Measurements from ENCODE around the gene ADAMTS2. TPM values are rescaled to one million over a fixed set of nuclear protein-coding genes. Genes with fewer than 3 reads are reported as not detected.

ADAMTS2 gene
- polyA plus RNA-seq, 6 donors from 2014 or later = not detected

DNA sequence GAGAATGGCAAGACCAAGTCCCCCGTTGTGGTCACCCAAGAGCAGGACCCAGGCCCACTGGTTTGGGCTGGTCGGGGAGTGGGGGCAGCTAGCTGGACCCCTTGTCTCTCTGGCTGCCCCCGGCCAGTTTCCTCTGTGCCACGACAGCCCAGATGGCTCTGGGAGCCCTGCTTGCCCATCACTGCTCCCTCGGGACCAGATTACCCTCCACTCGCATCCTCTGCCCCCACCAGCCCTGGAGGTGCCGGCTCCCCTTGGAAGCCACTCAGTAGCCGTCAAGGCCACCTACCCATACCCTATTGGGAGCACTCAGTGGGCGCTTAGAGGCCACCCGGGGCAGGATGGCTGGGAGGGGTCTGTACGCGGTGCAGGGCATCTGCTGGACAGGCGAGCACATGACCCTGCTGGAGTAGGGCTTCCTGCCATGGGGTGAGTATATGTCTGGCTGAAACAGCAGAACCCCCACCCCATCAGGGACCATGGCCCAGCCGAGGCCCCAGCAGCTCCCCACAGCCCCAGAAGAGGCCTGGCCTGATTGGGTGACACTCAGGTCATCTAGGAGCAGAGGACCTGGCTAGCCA, 215.1 kb downstream of the ADAMTS2 start:
- H3K27me3 Mint-ChIP-seq = no peaks in the 10 kb centered on the region
- no peak overlapping the region for H3K27ac Mint-ChIP-seq
- no peak overlapping the region for H3K4me3 Mint-ChIP-seq
- H3K9me3 Mint-ChIP-seq = peaks cover 0 to 6% (median 3%) of the 10 kb centered on the region in 7 donors
- H3K4me1 Mint-ChIP-seq = no peaks in the 10 kb centered on the region
- ATAC-seq (ENCODE audit: low read depth in 2 of 2) = no peak
- no peaks in the 10 kb centered on the region for H3K36me3 Mint-ChIP-seq
- DNase-seq = no peak

- H3K36me3 Mint-ChIP-seq = no peaks in the 10 kb centered on the region
- no peaks in the 10 kb centered on the region for H3K4me1 Mint-ChIP-seq
- DNase-seq (no peak), ATAC-seq (ENCODE audit: low read depth in 2 of 2) (no peak)
- H3K4me3 Mint-ChIP-seq = no peak overlapping the region
- H3K9me3 Mint-ChIP-seq = peaks cover 0 to 6% (median 3%) of the 10 kb centered on the region in 7 donors
- H3K27me3 Mint-ChIP-seq = no peaks in the 10 kb centered on the region
- no peak overlapping the region for H3K27ac Mint-ChIP-seq
Measured at GRCh38 chr5:179129607-179130071, 215.6 kb downstream of the ADAMTS2 start.

GRCh38 chr5:179128976-179129375, 216.3 kb downstream of the ADAMTS2 start:
- Mint-ChIP-seq H3K36me3 (no peaks in the 10 kb centered on the region), H3K27ac (no peak overlapping the region), H3K4me1 (no peaks in the 10 kb centered on the region), H3K4me3 (no peak overlapping the region), H3K27me3 (no peaks in the 10 kb centered on the region), H3K9me3 (peaks cover 0 to 9% (median 3%) of the 10 kb centered on the region in 7 donors)
- no peak for ATAC-seq (ENCODE audit: low read depth in 2 of 2)
- no peak for DNase-seq

GRCh38 chr5:179128041-179128365, 217.3 kb downstream of the ADAMTS2 start:
- H3K27me3 Mint-ChIP-seq = no peaks in the 10 kb centered on the region
- H3K4me3 Mint-ChIP-seq = no peak overlapping the region
- ATAC-seq (ENCODE audit: low read depth in 2 of 2) = no peak
- no peak for DNase-seq
- H3K36me3 Mint-ChIP-seq = no peaks in the 10 kb centered on the region
- H3K27ac Mint-ChIP-seq = no peak overlapping the region
- no peaks in the 10 kb centered on the region for H3K4me1 Mint-ChIP-seq
- H3K9me3 Mint-ChIP-seq = peaks cover 0 to 9% (median 3%) of the 10 kb centered on the region in 7 donors

- Mint-ChIP-seq H3K27me3 (no peaks in the 10 kb centered on the region), H3K9me3 (peaks cover 0 to 5% (median 0%) of the 10 kb centered on the region in 7 donors), H3K27ac (no peak overlapping the region), H3K4me3 (no peak overlapping the region), H3K36me3 (no peaks in the 10 kb centered on the region), H3K4me1 (no peaks in the 10 kb centered on the region)
- DNase-seq = no peak
- no peak for ATAC-seq (ENCODE audit: low read depth in 2 of 2)
Measured at GRCh38 chr5:179127136-179128040, 217.9 kb downstream of the ADAMTS2 start.

DNA sequence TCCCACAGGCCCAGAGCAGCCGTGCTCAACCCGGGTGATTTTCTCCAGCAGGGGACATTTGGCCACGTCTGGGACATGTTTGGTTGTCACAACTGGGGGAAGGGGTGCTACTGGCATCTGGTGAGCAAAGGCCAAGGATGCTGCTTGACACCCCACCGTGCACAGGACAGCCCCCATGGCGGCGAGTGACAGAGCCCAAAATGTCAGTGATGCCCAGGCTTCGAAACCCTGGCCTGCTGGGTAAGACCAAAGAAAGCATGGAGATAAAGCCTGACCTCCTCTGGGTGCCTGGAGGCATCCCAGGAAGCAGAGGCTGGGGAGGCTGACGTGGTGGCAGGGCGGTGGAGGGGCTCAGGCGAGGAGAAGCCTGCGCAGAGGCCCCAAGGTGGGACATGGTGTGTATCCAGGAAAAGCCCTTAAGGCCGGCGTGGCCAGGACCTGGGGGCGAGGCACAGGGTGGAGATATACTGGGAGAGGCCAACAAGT, 218.7 kb downstream of the ADAMTS2 start:
- Mint-ChIP-seq H3K4me3 (peak overlapping the region in 1 of 8 donors; percentile 87), H3K27ac (no peak overlapping the region), H3K9me3 (peaks cover 0 to 5% (median 0%) of the 10 kb centered on the region in 7 donors), H3K4me1 (no peaks in the 10 kb centered on the region), H3K27me3 (no peaks in the 10 kb centered on the region), H3K36me3 (no peaks in the 10 kb centered on the region)
- DNase-seq = no peak
- no peak for ATAC-seq (ENCODE audit: low read depth in 2 of 2)

DNA sequence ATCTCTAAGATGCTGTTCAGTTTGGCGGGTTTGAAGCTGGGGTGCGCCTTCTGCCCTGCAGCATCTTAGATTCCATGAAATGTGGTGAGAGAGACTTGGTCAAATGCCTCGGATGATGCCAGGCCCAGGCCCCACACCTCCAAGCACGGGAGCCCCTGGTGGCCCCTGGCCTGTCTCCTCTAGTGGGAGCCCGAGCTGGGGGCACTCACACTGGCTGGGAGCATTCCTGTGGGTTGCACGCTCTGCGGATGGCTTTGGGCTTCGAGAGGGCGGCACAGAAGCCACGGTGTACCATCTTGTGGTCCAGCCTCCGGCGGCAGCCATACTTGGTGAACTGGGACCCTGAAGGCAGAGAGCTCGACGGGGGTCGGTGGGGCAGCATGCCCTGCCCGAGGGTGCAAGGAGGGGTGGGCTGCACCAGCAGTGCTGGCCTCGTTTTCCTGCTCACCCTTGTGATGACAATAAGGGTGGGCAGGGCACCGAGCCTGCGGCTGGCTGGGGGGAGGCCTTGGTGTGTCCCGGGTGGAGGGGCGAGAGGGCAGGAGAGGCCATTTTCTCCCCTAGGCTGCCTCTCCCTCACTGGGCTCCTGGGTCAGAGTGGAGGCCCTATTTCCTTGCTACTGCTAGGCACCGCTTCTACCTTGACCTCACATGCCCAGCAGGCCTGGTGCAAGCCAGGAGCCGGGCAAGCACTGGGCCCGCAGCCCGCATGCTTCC, 219.3 kb downstream of the ADAMTS2 start:
- Mint-ChIP-seq H3K36me3 (no peaks in the 10 kb centered on the region), H3K27ac (no peak overlapping the region), H3K4me3 (no peak overlapping the region), H3K9me3 (peaks cover 0 to 5% (median 0%) of the 10 kb centered on the region in 7 donors), H3K27me3 (no peaks in the 10 kb centered on the region), H3K4me1 (no peaks in the 10 kb centered on the region)
- DNase-seq = no peak
- ATAC-seq (ENCODE audit: low read depth in 2 of 2) = no peak

DNA sequence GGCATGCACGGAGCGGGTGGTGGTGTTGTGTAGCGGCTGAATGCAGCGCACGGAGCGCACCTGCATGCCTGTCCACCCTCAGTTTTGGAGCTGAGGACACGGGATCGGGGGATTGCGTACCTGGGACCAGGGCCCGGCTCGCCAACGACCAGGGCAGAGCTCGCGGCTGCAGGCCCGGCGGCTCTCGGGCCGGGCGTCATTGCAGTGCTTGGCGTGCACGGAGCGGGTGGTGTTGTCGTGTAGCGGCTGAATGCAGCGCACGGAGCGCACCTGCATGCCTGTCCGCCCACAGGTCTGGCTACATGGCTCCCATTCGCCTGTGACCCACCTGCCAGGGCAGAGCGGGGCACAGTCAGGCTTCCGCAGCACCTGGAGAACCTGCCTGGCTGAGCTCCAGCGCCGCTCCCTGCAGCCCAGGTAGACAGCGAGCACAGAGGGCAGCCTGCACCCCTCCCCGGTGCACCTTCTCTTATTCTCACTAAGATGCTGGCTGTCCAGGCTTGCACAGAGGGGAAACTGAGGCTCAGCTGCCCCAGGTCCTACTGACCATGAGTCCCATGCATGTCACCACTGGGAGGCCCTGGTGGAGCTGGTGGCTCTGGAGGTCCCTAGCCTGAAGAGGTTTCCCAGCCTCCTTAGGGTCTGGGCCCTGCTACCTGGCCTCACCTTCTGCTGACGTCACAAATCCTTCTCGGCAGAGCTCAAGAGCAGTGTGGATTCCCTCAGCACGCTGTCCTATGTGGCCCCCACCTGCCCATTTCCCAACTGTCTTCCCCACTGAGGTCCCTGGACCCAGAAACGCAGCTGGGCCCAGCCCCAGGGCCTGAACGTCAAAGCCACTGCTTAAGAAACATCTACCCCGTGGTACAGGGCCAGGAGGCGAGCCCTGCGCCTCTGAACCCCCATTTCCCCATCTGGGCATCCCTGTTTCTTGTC, 220.1 kb downstream of the ADAMTS2 start:
- H3K4me3 Mint-ChIP-seq = no peak overlapping the region
- peaks cover 0 to 4% of the 10 kb centered on the region in 2 donors for H3K36me3 Mint-ChIP-seq
- peaks cover 0 to 5% (median 1%) of the 10 kb centered on the region in 7 donors for H3K9me3 Mint-ChIP-seq
- H3K27me3 Mint-ChIP-seq = no peaks in the 10 kb centered on the region
- no peak overlapping the region for H3K27ac Mint-ChIP-seq
- H3K4me1 Mint-ChIP-seq = no peaks in the 10 kb centered on the region
- ATAC-seq (ENCODE audit: low read depth in 2 of 2) (no peak), DNase-seq (no peak)

- no peak overlapping the region for H3K27ac Mint-ChIP-seq
- peaks cover 0 to 8% (median 4%) of the 10 kb centered on the region in 7 donors for H3K9me3 Mint-ChIP-seq
- DNase-seq = no peak
- peak overlapping the region in 1 of 8 donors; percentile 67 for H3K4me3 Mint-ChIP-seq
- H3K4me1 Mint-ChIP-seq = no peaks in the 10 kb centered on the region
- peaks cover 0 to 8% of the 10 kb centered on the region in 2 donors for H3K36me3 Mint-ChIP-seq
- no peak for ATAC-seq (ENCODE audit: low read depth in 2 of 2)
- H3K27me3 Mint-ChIP-seq = no peaks in the 10 kb centered on the region
Measured at GRCh38 chr5:179124273-179124852, 220.9 kb downstream of the ADAMTS2 start.

GRCh38 chr5:179123491-179124272, 221.6 kb downstream of the ADAMTS2 start:
- Mint-ChIP-seq H3K9me3 (peaks cover 0 to 8% (median 4%) of the 10 kb centered on the region in 7 donors), H3K36me3 (peaks cover 0 to 8% of the 10 kb centered on the region in 2 donors), H3K4me1 (no peaks in the 10 kb centered on the region), H3K4me3 (no peak overlapping the region), H3K27ac (no peak overlapping the region), H3K27me3 (no peaks in the 10 kb centered on the region)
- no peak for ATAC-seq (ENCODE audit: low read depth in 2 of 2)
- DNase-seq = no peak

DNA sequence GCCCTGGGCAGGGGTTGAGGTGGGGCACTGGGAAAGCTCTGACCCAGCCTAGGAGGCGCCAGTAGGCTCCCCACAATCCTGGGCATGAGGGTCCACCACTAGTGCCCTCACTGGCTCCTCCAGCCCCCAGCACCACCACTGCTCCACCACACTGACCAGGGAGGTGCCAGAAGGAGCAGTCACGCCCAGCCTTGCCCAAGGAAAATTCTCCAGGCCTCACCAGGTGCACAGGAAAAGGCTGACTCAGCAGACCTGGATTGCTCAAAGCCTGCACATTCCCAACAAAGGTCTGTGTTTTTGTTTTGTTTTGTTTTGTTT, 222.2 kb downstream of the ADAMTS2 start:
- Mint-ChIP-seq H3K27ac (no peak overlapping the region), H3K4me3 (no peak overlapping the region), H3K4me1 (no peaks in the 10 kb centered on the region), H3K36me3 (peaks cover 0 to 8% of the 10 kb centered on the region in 2 donors), H3K27me3 (no peaks in the 10 kb centered on the region), H3K9me3 (peaks cover 0 to 9% (median 4%) of the 10 kb centered on the region in 7 donors)
- no peak for ATAC-seq (ENCODE audit: low read depth in 2 of 2)
- no peak for DNase-seq

Measured in naive B cell (primary cell).